Activated CD8-positive, alpha-beta memory T cell treated with anti-CD3 and anti-CD28 coated beads for 36 hours (primary cell): ENCODE data around the gene BSND. TPM values are rescaled to one million over a fixed set of nuclear protein-coding genes. Genes with fewer than 3 reads are reported as not detected.

Experiments
- CTCF ChIA-PET: fragments of 350-600 bp; sonication (Branson Sonifier 250); formaldehyde crosslinking; loops from one replicate; lab custom pipeline; 2021; ENCODE audit warnings: antibody characterized with exemption; lab: Charles Lee
- POLR2A ChIA-PET: fragments of 350-600 bp; sonication (Branson Sonifier 250); formaldehyde crosslinking; loops from one replicate; lab custom pipeline; 2021; ENCODE audit warnings: antibody characterized with exemption; lab: Charles Lee
- total RNA-seq, 2 experiments: library from RNA; stranded (reverse); gene quantifications; one replicate each; pipeline ENCODE4 v1.2.3, GENCODE V29; 2021

Gene BSND
- total RNA-seq, 2 experiments from 2014 or later: not detected

DNA sequence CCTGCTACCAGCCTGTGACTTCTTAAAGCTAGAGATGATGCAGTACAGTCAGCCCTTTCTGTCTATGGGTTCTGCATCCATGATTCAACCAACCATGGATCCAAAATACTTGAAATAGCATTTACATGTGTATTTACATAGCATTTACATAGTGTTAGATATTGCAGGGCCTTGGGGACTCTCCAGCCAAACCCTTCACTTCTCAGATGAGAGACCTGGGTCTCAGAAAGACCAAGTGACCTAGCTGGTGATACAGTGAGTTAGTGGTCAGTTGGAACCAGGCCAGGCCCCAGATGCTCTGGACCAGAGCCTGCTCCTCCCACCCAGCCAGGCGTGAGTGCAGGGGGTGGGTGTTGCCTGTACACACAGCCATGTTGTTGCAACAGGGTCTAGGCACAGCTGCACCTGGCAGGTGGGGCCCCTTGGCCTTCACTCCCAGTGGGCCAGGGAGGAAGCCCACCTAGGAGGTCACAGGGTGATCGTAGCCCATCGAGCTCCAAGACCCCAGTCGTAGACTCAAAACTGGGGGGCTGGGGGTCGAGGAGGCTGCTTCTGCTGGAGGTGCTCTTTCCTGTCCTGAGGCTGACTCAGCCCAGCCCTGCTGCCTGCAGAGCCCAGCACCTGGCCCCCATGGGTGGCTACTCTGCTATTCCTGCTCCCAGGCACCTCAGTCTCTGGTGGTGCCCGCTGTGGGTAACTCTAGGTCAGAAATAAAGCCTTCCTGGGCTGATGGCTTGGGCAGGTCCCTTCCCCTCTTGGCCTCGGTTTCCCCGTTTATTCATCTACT lies 10.6 kb upstream of the BSND start:
- ChIA-PET POLR2A (no interaction called here), CTCF (interaction anchor here (1.8 to 2.5 kb wide), 2 partner anchors 33 to 43 kb away, joined by 5 to 8 read pairs; no protein-coding TSS in a partner anchor)

DNA sequence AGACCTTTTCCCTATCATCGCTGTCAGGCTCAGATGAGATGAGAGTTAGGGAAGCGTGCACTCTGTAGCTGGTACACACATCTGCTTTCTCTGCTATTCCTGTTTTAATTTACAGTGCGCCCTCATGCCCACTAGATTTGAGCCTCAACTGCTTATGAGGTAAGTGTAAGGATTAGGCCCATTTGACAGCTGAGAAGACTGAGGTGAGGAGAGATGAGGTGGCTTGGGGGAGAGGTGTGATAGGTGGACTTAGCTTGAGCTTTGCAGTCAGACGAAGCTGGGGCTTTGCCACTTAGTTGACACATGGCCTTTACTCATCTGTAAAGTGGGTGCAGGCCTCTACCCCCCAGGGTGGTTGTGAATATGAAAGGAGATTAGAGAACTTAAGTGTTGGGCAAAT lies 9.8 kb upstream of the BSND start:
- POLR2A ChIA-PET: no interaction called here
- CTCF ChIA-PET: interaction anchor here (1.2 to 2.5 kb wide), 2 partner anchors 32 to 39 kb away, joined by 5 to 8 read pairs; no protein-coding TSS in a partner anchor

DNA sequence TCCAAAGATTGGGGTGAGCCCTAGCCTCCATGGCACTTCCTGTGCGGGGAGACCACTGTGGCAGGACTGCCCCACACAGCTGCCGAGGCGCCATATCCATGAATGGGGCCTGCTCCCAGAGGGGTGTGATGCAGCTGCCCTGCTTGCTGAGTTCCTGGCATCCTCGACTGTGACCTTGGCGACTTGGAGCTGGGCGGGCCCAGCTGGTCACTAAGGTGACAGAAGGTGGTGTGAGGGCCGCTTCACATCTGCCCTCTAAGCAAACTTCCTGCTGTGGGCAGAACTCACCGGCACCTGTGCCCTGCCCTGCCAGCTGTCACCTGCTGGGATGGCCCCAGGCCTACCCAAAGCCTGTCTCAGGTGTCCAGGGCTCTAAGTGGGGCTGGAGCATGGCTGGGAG lies 9.3 kb upstream of the BSND start:
- CTCF ChIA-PET: interaction anchor here (1.2 kb wide), 1 partner anchor 39 kb away, joined by 5 read pairs; no protein-coding TSS in a partner anchor
- POLR2A ChIA-PET: no interaction called here

DNA sequence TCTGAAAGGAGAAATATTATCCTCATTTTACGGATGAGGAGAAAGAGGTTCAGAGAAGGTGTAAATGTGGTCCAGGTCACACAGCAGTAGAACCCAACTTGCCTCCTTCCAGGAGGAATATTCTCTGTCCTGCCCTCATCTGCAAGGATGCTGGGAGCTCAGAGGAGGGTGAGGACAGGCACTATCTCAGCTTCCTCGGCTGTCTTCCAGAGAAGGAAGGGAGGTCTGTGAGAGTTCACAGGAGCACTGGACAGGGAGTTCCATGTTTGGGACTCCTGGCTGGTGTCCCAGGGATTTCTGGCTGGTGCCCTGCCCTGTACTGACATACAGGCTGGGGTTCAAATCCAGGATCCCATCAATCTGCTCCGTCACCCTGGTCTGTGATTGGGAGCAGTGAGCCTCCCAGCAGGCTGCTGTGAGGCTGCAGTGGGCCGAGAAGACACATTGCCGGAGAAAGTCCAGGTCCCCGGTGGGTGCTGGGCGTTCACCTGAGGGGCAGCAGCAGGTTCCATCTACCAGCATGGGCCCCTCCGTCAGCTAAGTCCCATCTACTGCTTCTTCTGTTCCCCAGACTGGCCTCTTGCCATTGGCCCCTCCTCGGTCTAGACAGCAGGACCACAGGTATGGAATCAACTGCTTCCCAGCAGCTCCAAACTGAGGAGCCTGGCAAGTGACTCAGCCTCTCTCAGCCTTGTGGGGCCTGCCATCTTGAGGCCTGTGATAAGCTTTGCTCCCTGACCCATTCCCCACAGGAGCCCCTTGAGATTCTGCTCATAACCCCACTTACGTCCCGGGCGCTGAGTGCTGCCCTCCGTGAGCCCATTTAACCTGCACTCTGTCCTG lies 8.5 kb upstream of the BSND start:
- ChIA-PET CTCF (interaction anchor here (1.2 kb wide), 1 partner anchor 40 kb away, joined by 5 read pairs; no protein-coding TSS in a partner anchor), POLR2A (no interaction called here)

DNA sequence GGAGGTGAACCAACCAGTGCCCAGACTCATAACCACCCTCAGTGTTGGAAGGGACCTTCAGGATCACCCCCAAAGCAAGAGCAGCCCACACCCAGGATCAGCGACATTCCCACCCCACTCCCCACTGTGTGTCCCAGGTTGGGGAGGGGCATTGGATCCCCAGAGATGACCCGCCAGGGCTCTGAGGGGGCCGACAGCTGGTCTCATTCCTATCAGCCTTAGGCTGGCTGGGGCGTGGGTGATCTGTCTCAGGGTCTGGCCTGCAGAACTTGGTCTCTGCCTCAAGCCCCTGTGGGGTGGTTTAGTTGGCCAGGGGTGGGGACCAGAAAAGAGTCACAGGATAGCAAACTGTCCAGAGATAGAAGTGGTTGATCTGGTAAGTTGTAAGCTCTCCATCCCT lies 7.8 kb upstream of the BSND start:
- ChIA-PET POLR2A (no interaction called here), CTCF (no interaction called here)

DNA sequence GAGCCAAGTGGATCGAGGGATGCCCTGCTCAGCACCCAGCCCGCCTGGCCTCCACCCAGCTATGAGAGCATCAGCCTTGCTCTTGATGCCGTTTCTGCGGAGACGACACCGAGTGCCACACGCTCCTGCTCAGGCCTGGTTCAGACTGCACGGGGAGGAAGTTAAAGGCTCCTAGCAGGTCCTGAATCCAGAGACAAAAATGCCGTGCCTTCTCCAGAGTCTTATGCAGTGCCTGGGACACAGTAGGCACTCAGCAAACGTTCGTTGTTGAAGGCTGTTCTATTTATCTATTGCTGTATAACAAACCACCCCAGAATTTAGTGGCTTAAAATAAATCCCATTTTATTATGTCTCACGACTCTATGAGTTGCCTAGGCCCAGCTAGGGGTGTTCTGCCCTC lies 6.8 kb upstream of the BSND start:
- POLR2A ChIA-PET: no interaction called here
- CTCF ChIA-PET: interaction anchor here (2.3 kb wide), 1 partner anchor 47 kb away, joined by 7 read pairs; no protein-coding TSS in a partner anchor

DNA sequence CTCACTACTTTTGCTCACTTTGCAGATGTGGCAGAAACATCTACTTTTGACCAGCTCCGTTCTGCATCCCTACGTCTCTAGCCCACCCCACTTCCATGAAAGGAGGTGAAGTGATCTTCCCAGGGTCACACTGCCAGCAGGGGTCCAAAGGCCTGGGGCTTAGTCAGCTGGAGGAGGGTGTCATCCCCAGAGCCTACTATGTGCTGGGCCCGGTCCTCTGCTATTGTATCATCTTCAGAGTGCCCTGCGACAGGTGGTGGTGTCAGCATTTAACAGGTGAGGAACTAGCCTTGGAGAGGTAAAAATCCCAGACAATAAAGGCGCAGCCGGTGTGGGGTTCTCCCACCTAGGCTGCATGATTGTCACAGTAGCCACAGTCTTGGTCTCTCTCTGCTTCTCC lies 5.6 kb upstream of the BSND start:
- ChIA-PET CTCF (interaction anchor here (2.3 kb wide), 1 partner anchor 48 kb away, joined by 7 read pairs; no protein-coding TSS in a partner anchor), POLR2A (no interaction called here)

DNA sequence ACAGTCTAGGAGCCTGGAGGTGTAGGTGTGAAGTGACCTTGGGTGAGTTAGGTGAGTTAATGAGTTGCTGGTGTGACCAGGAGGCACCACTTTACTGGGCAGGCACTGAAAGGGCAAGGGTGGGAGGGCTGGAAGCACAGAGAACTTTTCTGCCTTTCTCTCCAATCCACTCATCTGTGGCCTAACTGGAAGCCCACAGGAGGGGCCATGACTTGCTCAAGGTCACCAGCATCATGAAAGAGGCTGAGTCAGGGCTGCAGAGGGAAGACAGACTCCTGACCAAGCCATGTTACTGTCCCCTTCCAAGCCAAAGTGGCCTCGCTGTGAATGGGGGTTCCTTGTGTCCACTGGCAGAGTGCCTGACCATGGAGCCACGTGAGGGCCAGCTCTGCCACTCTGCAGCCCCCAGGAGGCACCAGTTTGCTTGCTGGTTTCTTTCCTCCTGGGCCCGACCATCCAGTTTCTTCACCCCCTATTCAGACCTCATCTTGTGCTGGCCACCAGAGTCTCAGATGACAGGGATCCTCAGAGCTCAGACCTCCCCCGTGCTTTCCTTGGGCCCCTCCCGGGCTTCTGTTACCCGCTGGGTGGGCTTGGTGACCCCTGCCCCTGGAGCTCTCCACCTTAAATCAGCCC lies 4.3 kb upstream of the BSND start:
- ChIA-PET POLR2A (no interaction called here), CTCF (interaction anchor here (5.0 kb wide), 1 partner anchor 46 kb away, joined by 98 read pairs; no protein-coding TSS in a partner anchor)

DNA sequence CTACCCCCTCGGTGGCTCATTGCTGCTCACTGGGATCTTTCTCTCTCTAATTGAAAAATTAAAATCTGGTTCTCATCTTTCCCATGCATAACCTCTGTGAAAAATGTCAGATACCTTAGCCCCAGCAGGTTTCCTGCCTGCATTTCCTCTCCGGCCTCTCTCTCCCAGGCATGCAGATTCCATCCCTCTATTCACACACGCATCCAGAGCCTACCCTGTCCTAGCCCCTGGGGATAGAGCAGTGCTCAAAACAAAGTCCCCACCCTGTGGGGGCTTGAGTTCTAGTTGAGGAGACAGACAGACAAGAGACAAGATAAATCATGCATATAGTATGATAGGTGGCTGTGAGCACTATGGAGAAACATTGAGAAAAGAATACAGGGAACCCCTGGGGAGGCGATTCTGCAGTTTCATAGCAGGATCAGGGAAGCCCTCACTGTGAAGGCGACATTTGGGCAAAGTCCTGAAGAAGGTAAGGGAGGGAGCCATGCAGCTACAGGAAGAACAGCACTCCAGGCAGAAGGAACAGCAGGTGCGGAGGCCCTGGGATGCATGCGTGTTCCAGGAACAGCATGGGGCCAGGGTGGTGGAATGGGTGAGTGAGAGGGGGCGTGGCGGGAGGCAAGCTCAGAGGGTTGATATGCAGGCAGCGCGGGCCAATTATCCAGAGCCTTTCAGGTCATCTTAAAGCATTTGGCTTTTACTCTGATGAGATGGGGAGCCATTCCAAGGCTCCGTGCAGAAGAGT lies 3.5 kb upstream of the BSND start:
- ChIA-PET CTCF (interaction anchor here (1.4 to 5.0 kb wide), 8 partner anchors 9 to 54 kb away, joined by 3 to 98 read pairs (median 7); no protein-coding TSS in a partner anchor), POLR2A (interaction anchor here (1.7 kb wide), 1 partner anchor 45 kb away, joined by 7 read pairs; no protein-coding TSS in a partner anchor)

DNA sequence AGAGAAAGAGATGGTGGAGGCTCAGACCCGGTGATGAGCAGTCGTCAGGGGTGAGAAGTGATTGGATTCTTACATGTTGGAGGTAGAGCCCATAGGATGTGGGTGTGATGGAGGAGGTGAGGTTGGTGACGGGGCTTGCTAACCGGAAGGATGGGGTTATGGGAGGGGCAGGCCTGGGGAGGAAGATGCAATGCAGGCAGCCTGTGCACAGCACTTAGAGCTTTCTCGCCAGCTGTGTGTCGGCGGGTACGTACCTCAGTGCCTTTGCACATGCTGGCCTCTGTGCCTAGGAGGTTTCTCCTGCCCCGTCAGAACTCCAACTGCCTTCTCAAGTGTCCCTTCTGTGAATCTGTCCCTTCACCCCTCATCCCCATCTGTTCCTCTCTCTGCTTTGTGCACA lies 2.9 kb upstream of the BSND start:
- ChIA-PET POLR2A (interaction anchor here (1.7 kb wide), 1 partner anchor 45 kb away, joined by 7 read pairs; no protein-coding TSS in a partner anchor), CTCF (interaction anchor here (0.8 to 5.0 kb wide), 13 partner anchors 9 to 194 kb away, joined by 3 to 98 read pairs (median 4); partner anchors contain the start of gene TTC22)

DNA sequence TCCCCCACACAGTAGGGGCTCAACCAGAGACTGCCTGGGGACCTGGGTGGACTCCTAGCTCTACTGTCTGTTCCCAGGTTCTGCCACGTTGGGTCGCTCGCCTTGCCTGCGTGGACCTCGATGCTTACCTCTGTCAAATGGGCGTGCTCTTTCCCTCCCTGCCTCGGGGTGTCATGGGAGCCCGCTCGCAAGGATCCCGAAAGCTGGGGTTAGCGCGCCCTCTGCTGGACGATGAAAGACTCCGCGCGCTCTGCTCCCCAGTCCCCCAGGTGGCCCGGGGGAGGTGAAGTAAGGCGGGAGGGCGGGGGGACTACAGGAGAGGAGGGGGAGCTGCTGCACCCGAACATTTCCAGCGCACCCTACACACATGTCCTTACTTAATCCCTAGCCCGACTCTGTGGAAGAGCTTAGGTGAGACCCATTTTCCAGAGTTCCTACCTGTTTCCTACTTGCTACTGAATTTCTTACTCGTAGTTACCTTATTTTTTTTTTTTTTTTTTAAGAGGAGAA lies 2.3 kb upstream of the BSND start:
- POLR2A ChIA-PET: interaction anchor here (1.7 kb wide), 1 partner anchor 46 kb away, joined by 7 read pairs; no protein-coding TSS in a partner anchor
- CTCF ChIA-PET: interaction anchor here (0.7 to 5.0 kb wide), 14 partner anchors 9 to 631 kb away, joined by 3 to 98 read pairs (median 4); partner anchors contain the start of gene TTC22

DNA sequence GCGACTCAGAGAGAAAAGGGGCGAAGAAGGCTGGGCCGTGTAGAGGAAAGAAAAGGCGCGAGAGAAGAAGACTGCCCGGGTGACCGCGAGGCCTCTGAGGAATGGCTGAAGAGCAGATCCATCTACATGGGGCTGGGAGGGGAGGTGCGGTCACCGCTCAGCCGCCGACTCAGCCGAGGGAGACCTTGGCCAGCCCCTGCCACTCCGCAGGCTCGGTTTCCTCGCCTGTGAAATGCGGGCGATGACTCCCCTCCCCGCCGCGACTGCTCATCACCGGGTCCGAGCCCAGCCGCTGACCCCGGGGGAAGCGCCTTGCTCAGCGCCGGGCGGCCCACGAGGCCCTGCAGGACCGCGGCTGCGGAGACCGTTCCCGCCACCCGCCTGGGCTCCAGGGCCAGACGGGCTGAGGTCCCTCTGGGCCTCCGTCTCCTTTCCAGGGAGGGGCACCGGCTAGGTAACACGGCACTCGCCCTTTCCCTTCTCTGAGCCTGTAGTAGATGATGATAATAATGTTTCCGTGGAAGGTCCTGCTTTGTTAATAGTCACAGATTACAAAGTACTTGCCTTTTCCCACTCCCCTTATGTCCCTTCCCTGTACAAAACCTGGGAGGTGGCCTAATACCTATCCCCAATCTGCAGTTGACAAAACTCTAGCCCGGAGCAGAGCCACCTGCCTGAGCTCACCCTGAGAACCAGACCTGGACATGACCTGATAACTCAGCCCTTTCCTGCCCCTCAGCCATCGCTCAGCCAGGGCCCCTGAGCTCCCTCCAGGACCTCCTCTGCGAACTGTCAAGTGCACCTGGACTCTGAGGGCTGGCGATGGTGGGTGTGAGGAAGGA lies 1.6 kb upstream of the BSND start:
- ChIA-PET CTCF (interaction anchor here (0.7 to 5.0 kb wide), 11 partner anchors 8 to 632 kb away, joined by 3 to 98 read pairs (median 5); no protein-coding TSS in a partner anchor), POLR2A (interaction anchor here (1.7 kb wide), 1 partner anchor 46 kb away, joined by 7 read pairs; no protein-coding TSS in a partner anchor)

DNA sequence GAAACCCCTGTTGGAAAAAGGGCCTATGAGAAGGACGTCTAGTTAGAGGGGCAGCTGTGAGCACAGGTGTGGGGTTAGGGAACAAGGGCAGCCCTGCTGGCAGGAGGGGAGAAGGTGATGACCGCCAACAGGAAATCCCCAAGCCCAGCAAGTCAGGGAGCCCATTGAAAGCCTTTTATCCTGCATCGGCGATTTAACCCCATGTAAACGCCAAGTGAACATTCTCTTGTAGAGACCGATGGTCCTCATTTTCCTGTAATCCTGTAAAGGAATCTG lies 1.1 kb upstream of the BSND start:
- CTCF ChIA-PET: interaction anchor here (5.0 kb wide), 1 partner anchor 49 kb away, joined by 98 read pairs; no protein-coding TSS in a partner anchor
- POLR2A ChIA-PET: no interaction called here

DNA sequence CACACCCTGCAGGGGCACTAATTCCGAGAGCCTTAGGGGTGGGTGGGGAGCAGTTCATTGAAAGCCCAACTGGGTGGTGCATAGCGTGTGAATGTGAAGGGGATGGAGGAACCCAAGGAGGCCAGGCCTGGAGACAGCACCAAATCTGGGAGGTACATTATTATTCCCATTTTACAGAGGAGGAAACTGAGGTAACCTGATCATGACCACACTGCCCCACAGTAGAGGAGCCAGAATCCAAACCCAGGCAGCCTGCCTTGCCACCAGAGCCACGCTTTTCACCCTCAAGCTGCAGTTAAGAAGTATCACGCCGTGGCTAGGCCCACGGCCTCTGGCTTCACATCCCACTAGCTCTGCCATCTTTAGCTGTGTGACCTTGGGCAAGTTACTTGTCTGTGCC lies 633 bp upstream of the BSND start:
- ChIA-PET POLR2A (no interaction called here), CTCF (interaction anchor here (1.0 to 5.0 kb wide), 2 partner anchors 24 to 50 kb away, joined by 3 to 98 read pairs; no protein-coding TSS in a partner anchor)

DNA sequence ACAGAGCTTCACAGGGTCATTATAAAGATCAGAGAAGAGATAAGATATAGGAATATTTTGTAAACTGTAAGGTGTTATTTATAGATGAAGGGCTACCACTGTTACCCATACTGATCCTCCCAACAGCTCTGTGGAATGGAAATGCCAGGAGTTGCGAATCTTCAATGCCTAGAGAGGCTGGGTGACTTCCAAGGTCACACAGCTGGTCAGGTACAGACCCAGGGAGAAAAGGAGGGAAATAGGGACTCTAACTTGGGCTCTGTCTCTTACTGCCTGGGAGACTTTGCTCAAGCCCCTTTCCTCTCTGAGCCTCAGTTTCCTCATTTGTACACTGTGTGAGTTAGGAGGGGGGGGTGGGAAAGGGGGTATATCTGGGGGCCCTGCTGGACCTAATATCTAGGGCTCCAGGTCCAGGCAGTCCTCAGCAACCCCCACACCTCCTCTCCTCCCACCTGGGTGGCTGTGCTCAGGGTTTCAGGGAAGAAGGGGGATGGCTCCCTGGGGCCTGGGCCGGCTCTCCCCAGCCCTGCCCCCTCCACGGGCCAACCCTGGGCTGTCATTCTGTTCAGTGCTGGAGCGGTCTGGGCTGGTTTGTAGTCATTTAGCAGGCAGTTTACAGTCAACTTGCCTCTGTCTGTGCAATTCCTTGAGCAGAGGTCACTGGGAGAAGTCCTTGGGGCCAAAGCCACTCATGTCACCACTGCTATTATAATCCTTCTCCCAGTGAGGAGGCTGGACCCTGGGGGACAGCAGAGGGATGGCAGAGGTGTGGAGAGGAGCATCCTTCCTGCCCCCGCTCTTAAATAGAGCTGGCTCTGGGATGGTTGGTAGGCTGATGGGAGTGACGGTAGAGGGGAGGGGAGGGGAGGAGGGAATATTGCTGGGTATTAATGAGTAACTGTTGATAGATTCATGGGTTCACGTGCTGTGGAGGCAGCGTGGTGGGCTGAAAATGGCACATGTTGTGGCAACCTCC lies 1.7 kb downstream of the BSND start:
- ChIA-PET POLR2A (no interaction called here), CTCF (no interaction called here)

DNA sequence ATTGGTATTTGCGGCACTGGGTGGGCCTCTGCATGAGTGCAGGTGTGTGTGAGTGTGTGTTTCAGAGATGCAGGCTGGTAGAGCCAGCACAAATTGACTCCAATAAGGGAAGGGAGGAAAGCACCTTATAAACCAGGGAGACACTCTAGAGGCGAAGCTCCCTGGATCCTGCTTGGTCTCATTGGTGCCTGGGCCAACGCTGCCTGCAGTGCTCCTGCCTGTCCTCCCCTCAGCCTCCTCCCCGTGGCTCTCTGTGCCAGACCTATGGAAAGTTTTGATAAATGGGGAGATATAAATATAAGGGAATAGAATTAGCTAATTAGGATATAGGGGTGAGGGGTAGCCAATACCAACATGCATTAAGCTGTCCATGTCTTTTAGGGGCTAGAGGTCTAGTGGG lies 2.6 kb downstream of the BSND start:
- POLR2A ChIA-PET: no interaction called here

More for the DNA sequence above, 2.6 kb downstream of the BSND start:
- CTCF ChIA-PET: interaction anchor here (0.7 to 1.6 kb wide), 3 partner anchors 21 to 56 kb away, joined by 3 to 6 read pairs (median 3); no protein-coding TSS in a partner anchor
